Measurements from ENCODE around the gene PYGM. TPM values are rescaled to one million over a fixed set of nuclear protein-coding genes. Genes with fewer than 3 reads are reported as not detected.

Gene PYGM
- total RNA-seq (2021) = 3.6 TPM in 2 replicates
- long read RNA-seq, transcript PYGM-201 (20 exons, 3,198 nt) = major isoform, 10 of 13 reads
- long read RNA-seq, partial matches to known transcripts = 3 of 13 reads
- long read RNA-seq, other reads (novel, unspliced or antisense) = 0 of 13 reads

DNA sequence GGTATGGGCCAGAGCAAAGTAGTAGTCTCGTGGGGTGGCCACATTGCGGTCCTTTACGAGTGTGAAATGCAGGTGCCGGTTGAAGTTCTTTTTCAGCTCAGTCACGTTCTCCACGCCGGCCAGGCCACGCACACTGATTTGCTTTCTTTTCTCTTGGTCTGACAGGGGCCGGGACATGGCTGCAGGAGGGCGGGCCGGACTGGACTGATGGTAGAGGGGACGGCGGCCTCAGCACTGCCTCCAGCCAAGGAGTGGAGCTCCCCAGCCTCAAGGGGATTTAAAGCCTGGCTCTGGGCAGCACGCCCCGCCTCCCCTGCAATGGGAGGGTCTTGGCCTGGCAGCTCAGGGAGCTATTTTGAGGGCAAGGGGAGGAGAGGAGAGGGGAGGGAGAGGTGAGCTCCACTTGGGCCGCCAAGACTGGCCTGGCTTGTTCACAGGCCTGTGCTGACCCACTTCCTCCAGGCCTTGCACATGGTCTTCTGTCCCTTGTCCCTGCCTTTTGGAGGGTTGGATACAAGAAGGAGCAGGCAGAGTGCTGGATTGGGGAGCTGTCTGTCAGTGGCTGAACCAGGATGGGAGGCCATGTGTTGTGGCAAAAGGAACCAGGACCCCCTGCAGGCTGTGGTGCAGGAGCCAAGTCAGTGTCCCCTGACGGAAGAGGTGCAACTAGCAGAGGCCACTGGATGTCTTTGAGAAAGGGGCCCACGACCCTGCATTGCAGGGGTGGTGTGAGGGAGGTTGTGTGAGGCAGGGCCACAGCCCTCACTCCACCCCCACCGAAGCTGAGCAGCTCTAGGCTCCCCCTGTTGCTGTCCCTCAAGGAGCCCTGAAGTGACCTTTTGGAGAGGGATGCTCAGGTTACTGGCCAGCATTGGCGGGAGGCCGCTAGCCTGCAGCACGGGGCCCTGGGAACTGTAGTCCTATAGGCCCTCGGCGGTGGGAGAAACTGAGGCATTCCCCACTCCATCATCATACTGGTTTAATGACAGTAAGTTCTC, at the start of gene PYGM:
Gene PYGM (minus strand): TSS at position 253 of the 998 bp plus-strand sequence. CDS start 76 bp downstream, at position 177.
- peak; percentile 91 for DNase-seq
- H3K9me3 Mint-ChIP-seq = no peaks in the 10 kb centered on the region; a peak in 1 of 5 replicates
- no peak within 1 kb of the TSS for H3K4ac ChIP-seq (ENCODE audit: low read depth, low read length)
- no peak within 1 kb of the TSS for H2AK5ac ChIP-seq (ENCODE audit: insufficient read length, low read length)
- peak within 1 kb of the TSS in 1 of 2 experiments; percentile 64; a peak in 4 of 5 replicates for H3K4me3 Mint-ChIP-seq
- no peak within 1 kb of the TSS for H2BK20ac ChIP-seq (ENCODE audit: low read depth, low read length, poor library complexity, severe bottlenecking)
- H3K79me1 ChIP-seq (ENCODE audit: insufficient read depth, low read depth, low read length, poor library complexity, severe bottlenecking) = no peaks in the 10 kb centered on the region
- no peak within 1 kb of the TSS for H3K56ac ChIP-seq (ENCODE audit: insufficient read length, low read depth, low read length)
- WGBS (ENCODE audit: extremely low coverage, insufficient read length, low lambda C conversion rate) = no CpG with 5 or more reads among the region's 24 CpGs
- H3K27ac ChIP-seq (ENCODE audit: insufficient read length, low read depth, low read length) = no peak within 1 kb of the TSS
- H2BK15ac ChIP-seq (ENCODE audit: low read depth, low read length) = no peak within 1 kb of the TSS
- H3K23ac ChIP-seq (ENCODE audit: insufficient read length, low read depth, low read length) = no peak within 1 kb of the TSS
- no peaks in the 10 kb centered on the region for H3K79me2 ChIP-seq (ENCODE audit: insufficient read depth, low read length)
- TF ChIP-seq, protein P1, sequence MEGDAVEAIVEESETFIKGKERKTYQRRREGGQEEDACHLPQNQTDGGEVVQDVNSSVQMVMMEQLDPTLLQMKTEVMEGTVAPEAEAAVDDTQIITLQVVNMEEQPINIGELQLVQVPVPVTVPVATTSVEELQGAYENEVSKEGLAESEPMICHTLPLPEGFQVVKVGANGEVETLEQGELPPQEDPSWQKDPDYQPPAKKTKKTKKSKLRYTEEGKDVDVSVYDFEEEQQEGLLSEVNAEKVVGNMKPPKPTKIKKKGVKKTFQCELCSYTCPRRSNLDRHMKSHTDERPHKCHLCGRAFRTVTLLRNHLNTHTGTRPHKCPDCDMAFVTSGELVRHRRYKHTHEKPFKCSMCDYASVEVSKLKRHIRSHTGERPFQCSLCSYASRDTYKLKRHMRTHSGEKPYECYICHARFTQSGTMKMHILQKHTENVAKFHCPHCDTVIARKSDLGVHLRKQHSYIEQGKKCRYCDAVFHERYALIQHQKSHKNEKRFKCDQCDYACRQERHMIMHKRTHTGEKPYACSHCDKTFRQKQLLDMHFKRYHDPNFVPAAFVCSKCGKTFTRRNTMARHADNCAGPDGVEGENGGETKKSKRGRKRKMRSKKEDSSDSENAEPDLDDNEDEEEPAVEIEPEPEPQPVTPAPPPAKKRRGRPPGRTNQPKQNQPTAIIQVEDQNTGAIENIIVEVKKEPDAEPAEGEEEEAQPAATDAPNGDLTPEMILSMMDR (conservative IDR thresholded peaks at IDR 0.05) = no peak
- H3K18ac ChIP-seq (ENCODE audit: insufficient read length, low read depth, low read length) = no peak within 1 kb of the TSS
- H3K27me3 Mint-ChIP-seq (ENCODE audit: low read depth) = no peaks in the 10 kb centered on the region; the same call in 1 of the 2 replicates
- no peak within 1 kb of the TSS for H3K14ac ChIP-seq (ENCODE audit: insufficient read depth, low read length)
- H3K27ac Mint-ChIP-seq = peak within 1 kb of the TSS; percentile 91 to 97 (median 96); a peak in 6 of 7 replicates
- H2BK5ac ChIP-seq (ENCODE audit: insufficient read length, low read length) = no peak within 1 kb of the TSS
- no peak within 1 kb of the TSS for H2BK120ac ChIP-seq (ENCODE audit: low read depth, low read length, poor library complexity, severe bottlenecking)
- no peak within 1 kb of the TSS for H4K91ac ChIP-seq (ENCODE audit: insufficient read length, low read depth, low read length)
- H3K4me1 Mint-ChIP-seq = peaks cover 57 to 69% of the 10 kb centered on the region in 2 experiments
- H2BK12ac ChIP-seq (ENCODE audit: insufficient read length, low read depth, low read length) = no peak within 1 kb of the TSS
- H3T11ph ChIP-seq (ENCODE audit: low read length) = no peak within 1 kb of the TSS
- H3K9ac ChIP-seq (ENCODE audit: extremely low read depth, insufficient read length, low read length) = no peak within 1 kb of the TSS
- H3K9me3 ChIP-seq (ENCODE audit: control insufficient read depth, low read depth, low read length) = no peaks in the 10 kb centered on the region
- H3K4me1 ChIP-seq (ENCODE audit: insufficient read depth, low read length) = peaks cover 4% of the 10 kb centered on the region; the same call in 1 of the 2 replicates
- H2AFZ ChIP-seq (ENCODE audit: low read length) = no peak within 1 kb of the TSS
- no peak within 1 kb of the TSS for H3K4me2 ChIP-seq (ENCODE audit: insufficient read depth, insufficient read length, low read length)
- H3K36me3 Mint-ChIP-seq (ENCODE audit: insufficient read depth in 1 of 3, low read depth in 3 of 3) = peaks cover 10 to 30% (median 23%) of the 10 kb centered on the region in 3 experiments; a peak in 6 of 7 replicates
- no peaks in the 10 kb centered on the region for H4K20me1 ChIP-seq (ENCODE audit: control insufficient read depth, insufficient read depth, insufficient read length)
- no peak within 1 kb of the TSS for H4K8ac ChIP-seq (replicated peaks; ENCODE audit: insufficient read length, low read depth, low read length)
- no peak within 1 kb of the TSS for H4K5ac ChIP-seq (ENCODE audit: insufficient read length, low read depth, low read length)
- no peaks in the 10 kb centered on the region for H3K23me2 ChIP-seq (ENCODE audit: insufficient read length, low read depth, low read length, poor library complexity, severe bottlenecking)
- H3K27me3 ChIP-seq (ENCODE audit: insufficient read depth, low read length) = no peaks in the 10 kb centered on the region

Data from H9 (cell line).